Right ventricle myocardium superior (tissue), 1 donor: ENCODE results near the gene DEFB112. TPM values are rescaled to one million over a fixed set of nuclear protein-coding genes. Genes with fewer than 3 reads are reported as not detected.

ENCODE experiments used
- ATAC-seq: fragments of 200-7000 bp; cut with Tn5 transposase; one replicate; pipeline ENCODE4 v1.9.1; 2020; ENCODE audit warnings: mild to moderate bottlenecking; ENCODE audit not compliant: poor library complexity
- DNase-seq: peaks from one replicate; pipeline ENCODE4 v3.0.0-alpha.2; 2020
- intact Hi-C: fragments of 100-400 bp; cut with DNase I; formaldehyde crosslinking; loops from one replicate; pipeline ENCODE4 v1.11.2; 2022
- total RNA-seq: library from RNA; stranded (reverse); fragmentation: NEBNext Ultra II Directional; extraction: Animal tissue kit (Norgen Biotek cat#: 25700); gene quantifications from one replicate; pipeline ENCODE4 v1.2.1, GENCODE V29; 2021
- donor health status: DM: no; HTN: yes; CAD: no; lungs with severe emphysema.

Gene DEFB112
- total RNA-seq, 1 donor from 2014 or later, result not detected

DNA sequence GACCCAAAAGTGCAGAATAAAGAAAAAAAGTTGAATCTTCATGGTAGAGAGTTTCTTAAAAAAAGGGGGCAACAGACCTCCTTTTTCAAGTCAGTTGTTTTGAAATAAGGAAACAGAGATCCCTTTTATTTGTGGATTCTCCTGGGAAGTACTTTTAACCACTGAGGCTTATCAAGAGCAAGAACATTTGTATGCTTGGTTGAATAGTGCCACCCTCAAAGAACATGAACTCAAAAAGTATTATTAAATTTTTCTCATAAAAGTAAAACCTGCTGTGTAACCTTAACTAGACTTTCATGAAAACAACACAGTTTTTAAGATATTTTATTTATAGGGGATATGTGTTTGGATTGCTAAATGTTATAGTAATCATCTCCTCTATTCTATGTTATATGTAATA is 27.8 kb downstream of the DEFB112 start, which contains the start of gene DEFB110:
DEFB110 (minus strand) TSS at position 101 of the 400 bp plus-strand sequence; CDS start at position 42, 59 bp downstream.
- no peak for DNase-seq
- no peak for ATAC-seq
- intact Hi-C loops, result no loop called here

DNA sequence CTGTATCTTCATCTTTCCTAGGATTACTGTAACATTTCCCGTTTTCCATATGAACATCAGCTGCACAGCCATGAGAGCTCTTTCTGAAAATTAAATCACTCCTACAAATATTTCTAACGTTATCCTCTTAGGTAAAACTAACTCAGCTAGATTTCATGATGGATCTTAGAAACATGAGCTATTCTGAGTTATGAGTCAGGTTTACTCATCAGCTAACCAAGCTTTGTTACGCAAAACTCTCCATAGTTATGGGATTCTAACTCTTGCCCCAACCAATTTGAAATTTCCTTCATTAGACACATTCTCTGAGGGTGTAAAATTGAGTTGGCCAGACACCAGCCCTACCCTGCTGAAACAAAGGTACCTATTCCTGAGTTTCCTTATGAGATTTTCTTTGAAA is 41.9 kb downstream of the DEFB112 start:
- no peak for DNase-seq
- no peak for ATAC-seq
- intact Hi-C loops, result no loop called here

DNA sequence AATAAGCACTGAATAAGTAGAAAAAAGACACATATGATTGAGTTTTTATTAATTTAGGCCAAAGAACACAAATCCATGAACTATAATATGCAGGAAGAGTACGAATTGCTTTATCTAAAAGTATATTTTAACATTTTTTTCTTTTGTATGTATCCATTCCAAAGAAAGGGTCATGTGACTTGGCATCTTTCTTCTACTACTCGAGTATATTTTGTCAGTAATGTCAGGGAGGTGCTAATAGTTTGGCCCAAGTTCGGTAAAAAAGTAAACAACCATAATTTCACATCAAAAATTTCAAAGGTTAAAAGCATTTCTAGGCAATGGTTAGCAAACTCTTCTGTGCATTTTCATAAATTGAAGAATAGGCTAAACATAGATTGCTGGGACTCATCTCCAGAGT is 46.6 kb downstream of the DEFB112 start:
- intact Hi-C loops, result no loop called here
- no peak for DNase-seq
- ATAC-seq, result no peak

DNA sequence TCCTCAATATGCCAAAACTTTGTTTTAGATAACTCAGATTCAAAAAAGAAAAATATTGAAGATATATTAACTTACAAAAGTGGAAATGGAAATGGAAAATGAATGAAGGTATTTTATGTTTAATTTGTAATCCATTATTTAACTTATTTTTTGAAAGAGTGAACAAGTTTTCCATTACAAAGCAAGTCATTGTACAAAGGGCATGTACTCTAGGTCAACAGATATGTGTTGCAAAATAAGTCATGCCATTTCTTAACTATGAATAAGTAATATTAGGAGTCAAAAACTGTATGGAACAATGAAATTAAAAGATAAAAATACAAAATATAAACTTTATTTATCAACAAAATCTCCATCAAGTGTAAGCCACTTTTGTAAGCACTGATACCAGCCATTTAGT is 54.5 kb downstream of the DEFB112 start:
- intact Hi-C loops, result no loop called here
- DNase-seq, result no peak
- no peak for ATAC-seq

Other genes starting within 250 kb of the DEFB112 start
- not detected for gene CRISP1, start 183.4 kb downstream of the DEFB112 start, total RNA-seq
- not detected for gene DEFB114, start 85.8 kb downstream of the DEFB112 start, total RNA-seq
- not detected for gene DEFB113, start 80.3 kb downstream of the DEFB112 start, total RNA-seq
- not detected for gene DEFB110, start 27.9 kb downstream of the DEFB112 start, total RNA-seq